K562 (cell line): ENCODE measurements around the gene TSSK2. TPM values are rescaled to one million over a fixed set of nuclear protein-coding genes. Genes with fewer than 3 reads are reported as not detected.

ENCODE experiments used
- BHLHE40 ChIP-seq: IDR thresholded peaks from 2 replicates; pipeline ENCODE4 v1.6.1; 2011; ENCODE audit warnings: low read length, improper control_type of control experiment
- CCAR2 ChIP-seq: fragments of 200-400 bp; formaldehyde crosslinking; IDR thresholded peaks from 2 replicates; pipeline ENCODE4 v1.6.1; 2017; ENCODE audit warnings: mild to moderate bottlenecking, low read depth, low read length
- CHD4 ChIP-seq: fragments of 200-600 bp; sonication (generic); IDR thresholded peaks from 3 replicates; pipeline ENCODE4 v1.6.1; 2012; ENCODE audit warnings: low read depth, mild to moderate bottlenecking, mixed read lengths, low read length, inconsistent platforms; ENCODE audit not compliant: insufficient read depth, insufficient replicate concordance, poor library complexity, severe bottlenecking
- E2F1 ChIP-seq: sonication (generic); formaldehyde crosslinking; IDR thresholded peaks from 2 replicates; pipeline ENCODE4 v1.8.1; 2023; ENCODE audit warnings: mild to moderate bottlenecking, missing genetic modification reagents, moderate library complexity
- KDM1A ChIP-seq, 2 experiments: fragments of 450-650 bp; IDR thresholded peaks; 2 replicates each; pipeline ENCODE4 v1.6.1; 2016; ENCODE audit warnings: mild to moderate bottlenecking in 2 of 2
- PHB ChIP-seq: fragments of 250-450 bp; sonication (Bioruptor Pico); IDR thresholded peaks from 2 replicates; pipeline ENCODE4 v1.5.0; 2021
- TFE3 ChIP-seq: fragments of 450-650 bp; formaldehyde crosslinking; IDR thresholded peaks from 2 replicates; pipeline ENCODE4 v1.4.0; 2020; ENCODE audit warnings: mild to moderate bottlenecking, mixed read lengths
- TOE1 ChIP-seq, 2 experiments: fragments of 450-650 bp in 1 of 2; sonication (generic) in 1 of 2; formaldehyde crosslinking in 1 of 2; IDR thresholded peaks; 2 replicates each; pipeline versions ENCODE4 v1.7.1 to v1.8.0; 2016 to 2022; ENCODE audit warnings: borderline replicate concordance in 2 of 2, mild to moderate bottlenecking in 2 of 2, antibody characterized with exemption in 1 of 2, inconsistent platforms in 1 of 2, low read depth in 1 of 2, missing genetic modification reagents in 1 of 2, moderate library complexity in 1 of 2
- ZNF407 ChIP-seq: fragments of 450-650 bp; IDR thresholded peaks from 2 replicates; pipeline ENCODE4 v1.6.1; 2016; ENCODE audit warnings: low read depth
- ZNF507 ChIP-seq: conservative IDR thresholded peaks from 2 replicates; pipeline ENCODE4 v1.6.1; 2017; ENCODE audit warnings: missing genetic modification characterization, missing compliant biosample characterization
- ZNF707 ChIP-seq: fragments of 250-450 bp; sonication (Bioruptor Pico); conservative IDR thresholded peaks from 2 replicates; pipeline ENCODE4 v1.8.0; 2022; ENCODE audit warnings: inconsistent platforms, mild to moderate bottlenecking, moderate library complexity
- polyA plus RNA-seq, 8 experiments: library from polyadenylated mRNA; depleted of rRNA in 4 of 8; stranded (reverse) in 5 of 8; unstranded in 3 of 8; fragments of >200 nt; fragmentation: Nextera tagmentation in 2 of 8; fragmentation: Illumina TruSeq in 1 of 8; extraction: Ambion mirVana in 2 of 8; extraction: Trizol in 1 of 8; gene quantifications; 2 replicates each; pipeline versions ENCODE4 v1.2.1 to v1.2.3, GENCODE V29; 2011 to 2014; ENCODE audit warnings: inconsistent platforms in 1 of 8, missing spikeins in 1 of 8
- total RNA-seq, 7 experiments: library from RNA; depleted of rRNA in 6 of 7; stranded (reverse); fragments of >200 nt in 6 of 7; fragmentation: Illumina TruSeq in 2 of 7; extraction: Trizol in 2 of 7; gene quantifications; 2 replicates each; pipeline versions ENCODE4 v1.2.1 to v1.2.3, GENCODE V29; 2011 to 2021; ENCODE audit warnings: low replicate concordance in 1 of 7

The TSSK2 gene
- total and polyA plus RNA-seq, 9 of the 15 experiments (the other 6 are each of a cell fraction or from before 2014, with no cell fraction given) = 0.04 TPM; not detected in 8

- 0 out of 2 replicates have a peak, but pooled peaks have one; percentile 25 for TF ChIP-seq ZNF407
- no peak for TF ChIP-seq KDM1A (IDR thresholded peaks at IDR 0.05)
- peak; percentile 70 for TF ChIP-seq PHB (CRISPR knock-in tag)
- no peak for TF ChIP-seq CHD4
- 0 out of 2 replicates have a peak, but pooled peaks have one; percentile 38 for TF ChIP-seq BHLHE40
- TF ChIP-seq TFE3 (CRISPR knock-in tag) = peak; percentile 93
- TF ChIP-seq ZNF507 (tag) = no peak
- TF ChIP-seq TOE1 (IDR thresholded peaks at IDR 0.05; ENCODE audit: borderline replicate concordance) = peak; percentile 52; the same call in 1 of the 2 replicates
- no peak for TF ChIP-seq TOE1 (CRISPR knock-in tag; IDR thresholded peaks at IDR 0.05; ENCODE audit: borderline replicate concordance, low read depth)
- no peak for TF ChIP-seq E2F1 (CRISPR knock-in tag)
- TF ChIP-seq CCAR2 = no peak
- TF ChIP-seq ZNF707 = no peak
Observed at GRCh38 chr22:19124377-19124776, 6.7 kb upstream of the TSSK2 start (continued).
